Liver (tissue), 9 donors: ENCODE measurements around the gene KRTAP5-3. TPM values are rescaled to one million over a fixed set of nuclear protein-coding genes. Genes with fewer than 3 reads are reported as not detected.

ENCODE experiments used
- DNase-seq: peaks from one replicate; pipeline ENCODE4 v3.0.0-alpha.2; 2017; ENCODE audit warnings: low spot score
- H3K27ac ChIP-seq, 2 donors: one replicate each; pipeline ENCODE4 v1.7.0; 2013; ENCODE audit warnings: inconsistent platforms in 2 of 2, low read length in 2 of 2, control low read depth in 1 of 2, low read depth in 1 of 2, mild to moderate bottlenecking in 1 of 2
- H3K27me3 ChIP-seq, 4 donors: one replicate each; pipeline versions ENCODE4 v1.6.1 to v1.7.0; 2013; ENCODE audit warnings: low read length in 3 of 4, inconsistent platforms in 1 of 4, mild to moderate bottlenecking in 1 of 4, moderate library complexity in 1 of 4; ENCODE audit not compliant: control insufficient read depth in 4 of 4, insufficient read depth in 4 of 4
- H3K36me3 ChIP-seq, 4 donors: one replicate each; pipeline versions ENCODE4 v1.6.1 to v1.7.0; 2013; ENCODE audit warnings: low read length in 3 of 4, mild to moderate bottlenecking in 3 of 4, low read depth in 1 of 4, moderate library complexity in 1 of 4; ENCODE audit not compliant: control insufficient read depth in 4 of 4, insufficient read depth in 3 of 4
- H3K4me1 ChIP-seq, 4 donors: one replicate each; pipeline versions ENCODE4 v1.6.1 to v1.7.0; 2013; ENCODE audit warnings: low read length in 3 of 4, mild to moderate bottlenecking in 3 of 4, moderate library complexity in 1 of 4; ENCODE audit not compliant: control insufficient read depth in 4 of 4, insufficient read depth in 4 of 4
- H3K4me3 ChIP-seq, 3 donors: one replicate each; pipeline versions ENCODE4 v1.6.1 to v1.7.0; 2013; ENCODE audit warnings: low read length in 3 of 3, control low read depth in 1 of 3, low read depth in 1 of 3, mild to moderate bottlenecking in 1 of 3
- H3K9ac ChIP-seq, 2 donors: one replicate each; pipeline ENCODE4 v1.7.0; 2013; ENCODE audit warnings: low read length in 2 of 2, mild to moderate bottlenecking in 2 of 2, moderate library complexity in 2 of 2, control low read depth in 1 of 2, low read depth in 1 of 2
- H3K9me3 ChIP-seq, 4 donors: one replicate each; pipeline versions ENCODE4 v1.6.1 to v1.7.0; 2013; ENCODE audit warnings: low read length in 3 of 4; ENCODE audit not compliant: control insufficient read depth in 4 of 4
- EGR1 ChIP-seq, 2 donors: IDR thresholded peaks; 2 replicates each; pipeline ENCODE4 v1.6.1; 2016 to 2018; ENCODE audit warnings: antibody characterized with exemption in 2 of 2, low read depth in 2 of 2
- FOXA1 ChIP-seq: IDR thresholded peaks from 2 replicates; pipeline ENCODE4 v1.6.1; 2016; ENCODE audit warnings: antibody characterized with exemption
- FOXA2 ChIP-seq: IDR thresholded peaks from 2 replicates; pipeline ENCODE4 v1.6.1; 2016; ENCODE audit warnings: antibody characterized with exemption
- GABPA ChIP-seq, 2 donors: IDR thresholded peaks in 1 of 2; conservative IDR thresholded peaks in 1 of 2; 2 replicates each; pipeline ENCODE4 v1.6.1; 2016; ENCODE audit warnings: antibody characterized with exemption in 2 of 2, mild to moderate bottlenecking in 1 of 2, moderate library complexity in 1 of 2
- HNF4A ChIP-seq, 2 donors: conservative IDR thresholded peaks; 2 replicates each; pipeline ENCODE4 v1.6.1; 2016; ENCODE audit warnings: antibody characterized with exemption in 2 of 2, mild to moderate bottlenecking in 2 of 2
- HNF4G ChIP-seq: IDR thresholded peaks from 2 replicates; pipeline ENCODE4 v1.6.1; 2016; ENCODE audit warnings: antibody characterized with exemption
- JUND ChIP-seq, 2 donors: IDR thresholded peaks; 2 replicates each; pipeline ENCODE4 v1.6.1; 2016; ENCODE audit warnings: antibody characterized with exemption in 2 of 2
- NR2F2 ChIP-seq: IDR thresholded peaks from 2 replicates; pipeline ENCODE4 v1.6.1; 2016; ENCODE audit warnings: antibody characterized with exemption
- RAD21 ChIP-seq, 2 donors: IDR thresholded peaks; 2 replicates each; pipeline ENCODE4 v1.6.1; 2016; ENCODE audit warnings: antibody characterized with exemption in 2 of 2, mild to moderate bottlenecking in 2 of 2
- RXRA ChIP-seq, 2 donors: IDR thresholded peaks; 2 replicates each; pipeline ENCODE4 v1.6.1; 2017 to 2018; ENCODE audit warnings: antibody characterized with exemption in 2 of 2, mild to moderate bottlenecking in 1 of 2
- SP1 ChIP-seq: IDR thresholded peaks from 2 replicates; pipeline ENCODE4 v1.6.1; 2018; ENCODE audit warnings: antibody characterized with exemption, mild to moderate bottlenecking
- TAF1 ChIP-seq: conservative IDR thresholded peaks from 2 replicates; pipeline ENCODE4 v1.6.1; 2016; ENCODE audit warnings: antibody characterized with exemption, mild to moderate bottlenecking
- YY1 ChIP-seq: IDR thresholded peaks from 2 replicates; pipeline ENCODE4 v1.6.1; 2016; ENCODE audit warnings: antibody characterized with exemption, mild to moderate bottlenecking
- WGBS: extraction: QIAGEN DNeasy Blood & Tissue Kit; methylation state at CpG from one replicate; pipeline ENCODE4 v1.1.7; 2013; 5-methylcytosine and 5-hydroxymethylcytosine counted together
- polyA plus RNA-seq, 2 donors: library from polyadenylated mRNA; stranded (reverse) in 1 of 2; unstranded in 1 of 2; fragments of 200-250 nt in 1 of 2; fragments of >200 nt in 1 of 2; fragmentation: Nextera tagmentation in 1 of 2; extraction: Ambion mirVana in 1 of 2; gene quantifications; one replicate each; pipeline versions ENCODE4 v1.2.1 to v1.2.3, GENCODE V29; 2013 to 2015
- total RNA-seq, 2 donors: library from RNA; depleted of rRNA; stranded (reverse); fragments of >200 nt; gene quantifications; one replicate each; pipeline ENCODE4 v1.2.3, GENCODE V29; 2014
- TF ChIP-seq, protein P1 (sequence below): IDR thresholded peaks from 2 replicates; pipeline ENCODE4 v1.6.1; 2016; ENCODE audit warnings: antibody characterized with exemption, mild to moderate bottlenecking
- TF ChIP-seq, protein P2 (sequence below): IDR thresholded peaks from 2 replicates; pipeline ENCODE4 v1.6.1; 2016; ENCODE audit warnings: antibody characterized with exemption
- TF ChIP-seq, protein P3 (sequence below): fragments of 150-350 bp; IDR thresholded peaks from 2 replicates; pipeline ENCODE4 v1.5.1; 2017; ENCODE audit warnings: improper control_type of control experiment, low read depth, low read length; ENCODE audit not compliant: missing input control
- TF ChIP-seq, protein P4 (sequence below): IDR thresholded peaks from 2 replicates; pipeline ENCODE4 v1.6.1; 2016; ENCODE audit warnings: antibody characterized with exemption
- TF ChIP-seq, protein P5 (sequence below): IDR thresholded peaks from 2 replicates; pipeline ENCODE4 v1.6.1; 2016; ENCODE audit warnings: antibody characterized with exemption
- donor health status: healthy.
- donor health status: healthy.
- donor health status: healthy.
- donor health status: healthy.
- donor health status: healthy.

Gene KRTAP5-3, protein sequence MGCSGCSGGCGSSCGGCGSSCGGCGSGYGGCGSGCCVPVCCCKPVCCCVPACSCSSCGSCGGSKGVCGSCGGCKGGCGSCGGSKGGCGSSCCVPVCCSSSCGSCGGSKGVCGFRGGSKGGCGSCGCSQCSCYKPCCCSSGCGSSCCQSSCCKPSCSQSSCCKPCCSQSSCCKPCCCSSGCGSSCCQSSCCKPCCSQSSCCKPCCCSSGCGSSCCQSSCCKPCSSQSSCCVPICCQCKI
- total RNA-seq, result not detected
- not detected for polyA plus RNA-seq

DNA sequence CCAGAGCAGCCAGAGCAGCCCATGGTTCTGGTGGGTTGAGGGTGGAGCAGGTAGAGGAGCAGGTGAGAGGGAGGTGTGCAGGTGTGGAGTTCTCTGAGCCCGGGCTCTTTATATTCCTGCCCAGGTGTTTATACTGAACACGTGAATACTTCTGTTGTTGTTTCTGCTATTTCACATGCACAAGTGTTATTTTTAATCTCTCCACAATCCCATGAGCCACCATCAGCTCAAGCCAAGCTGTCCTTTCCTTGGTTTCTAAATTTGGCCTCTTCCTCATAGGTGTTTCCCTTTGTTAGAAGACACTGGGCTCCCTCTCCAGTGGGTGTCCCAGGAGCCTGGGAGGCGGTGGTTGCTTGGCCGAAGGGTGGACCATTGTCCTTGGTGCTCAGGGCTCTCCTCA is at the start of gene KRTAP5-3:
Gene KRTAP5-3 (minus strand): TSS at position 101 of the 400 bp plus-strand sequence. CDS start 78 bp downstream, at position 23.
- DNase-seq, result no peak
- Histone ChIP-seq H3K27ac (no peak within 1 kb of the TSS), H3K4me3 (no peak within 1 kb of the TSS), H3K36me3 (no peaks in the 10 kb centered on the region), H3K9ac (no peak within 1 kb of the TSS), H3K4me1 (no peaks in the 10 kb centered on the region), H3K9me3 (no peaks in the 10 kb centered on the region), H3K27me3 (peaks cover 0 to 4% (median 0%) of the 10 kb centered on the region in 4 donors)
- WGBS, result 77% methylated on average over 4 of the region's 4 CpGs
- no peak for TF ChIP-seq YY1
- TF ChIP-seq, protein P1, sequence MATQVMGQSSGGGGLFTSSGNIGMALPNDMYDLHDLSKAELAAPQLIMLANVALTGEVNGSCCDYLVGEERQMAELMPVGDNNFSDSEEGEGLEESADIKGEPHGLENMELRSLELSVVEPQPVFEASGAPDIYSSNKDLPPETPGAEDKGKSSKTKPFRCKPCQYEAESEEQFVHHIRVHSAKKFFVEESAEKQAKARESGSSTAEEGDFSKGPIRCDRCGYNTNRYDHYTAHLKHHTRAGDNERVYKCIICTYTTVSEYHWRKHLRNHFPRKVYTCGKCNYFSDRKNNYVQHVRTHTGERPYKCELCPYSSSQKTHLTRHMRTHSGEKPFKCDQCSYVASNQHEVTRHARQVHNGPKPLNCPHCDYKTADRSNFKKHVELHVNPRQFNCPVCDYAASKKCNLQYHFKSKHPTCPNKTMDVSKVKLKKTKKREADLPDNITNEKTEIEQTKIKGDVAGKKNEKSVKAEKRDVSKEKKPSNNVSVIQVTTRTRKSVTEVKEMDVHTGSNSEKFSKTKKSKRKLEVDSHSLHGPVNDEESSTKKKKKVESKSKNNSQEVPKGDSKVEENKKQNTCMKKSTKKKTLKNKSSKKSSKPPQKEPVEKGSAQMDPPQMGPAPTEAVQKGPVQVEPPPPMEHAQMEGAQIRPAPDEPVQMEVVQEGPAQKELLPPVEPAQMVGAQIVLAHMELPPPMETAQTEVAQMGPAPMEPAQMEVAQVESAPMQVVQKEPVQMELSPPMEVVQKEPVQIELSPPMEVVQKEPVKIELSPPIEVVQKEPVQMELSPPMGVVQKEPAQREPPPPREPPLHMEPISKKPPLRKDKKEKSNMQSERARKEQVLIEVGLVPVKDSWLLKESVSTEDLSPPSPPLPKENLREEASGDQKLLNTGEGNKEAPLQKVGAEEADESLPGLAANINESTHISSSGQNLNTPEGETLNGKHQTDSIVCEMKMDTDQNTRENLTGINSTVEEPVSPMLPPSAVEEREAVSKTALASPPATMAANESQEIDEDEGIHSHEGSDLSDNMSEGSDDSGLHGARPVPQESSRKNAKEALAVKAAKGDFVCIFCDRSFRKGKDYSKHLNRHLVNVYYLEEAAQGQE, result no peak
- no peak for TF ChIP-seq GABPA (IDR thresholded peaks at IDR 0.05 in 1 of 2, conservative IDR thresholded peaks at IDR 0.05 in 1 of 2)
- TF ChIP-seq TAF1, result no peak
- no peak for TF ChIP-seq SP1
- TF ChIP-seq HNF4G, result no peak
- no peak for TF ChIP-seq RXRA (IDR thresholded peaks at IDR 0.05)
- TF ChIP-seq, protein P2, sequence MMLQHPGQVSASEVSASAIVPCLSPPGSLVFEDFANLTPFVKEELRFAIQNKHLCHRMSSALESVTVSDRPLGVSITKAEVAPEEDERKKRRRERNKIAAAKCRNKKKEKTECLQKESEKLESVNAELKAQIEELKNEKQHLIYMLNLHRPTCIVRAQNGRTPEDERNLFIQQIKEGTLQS, result no peak
- TF ChIP-seq, protein P3, sequence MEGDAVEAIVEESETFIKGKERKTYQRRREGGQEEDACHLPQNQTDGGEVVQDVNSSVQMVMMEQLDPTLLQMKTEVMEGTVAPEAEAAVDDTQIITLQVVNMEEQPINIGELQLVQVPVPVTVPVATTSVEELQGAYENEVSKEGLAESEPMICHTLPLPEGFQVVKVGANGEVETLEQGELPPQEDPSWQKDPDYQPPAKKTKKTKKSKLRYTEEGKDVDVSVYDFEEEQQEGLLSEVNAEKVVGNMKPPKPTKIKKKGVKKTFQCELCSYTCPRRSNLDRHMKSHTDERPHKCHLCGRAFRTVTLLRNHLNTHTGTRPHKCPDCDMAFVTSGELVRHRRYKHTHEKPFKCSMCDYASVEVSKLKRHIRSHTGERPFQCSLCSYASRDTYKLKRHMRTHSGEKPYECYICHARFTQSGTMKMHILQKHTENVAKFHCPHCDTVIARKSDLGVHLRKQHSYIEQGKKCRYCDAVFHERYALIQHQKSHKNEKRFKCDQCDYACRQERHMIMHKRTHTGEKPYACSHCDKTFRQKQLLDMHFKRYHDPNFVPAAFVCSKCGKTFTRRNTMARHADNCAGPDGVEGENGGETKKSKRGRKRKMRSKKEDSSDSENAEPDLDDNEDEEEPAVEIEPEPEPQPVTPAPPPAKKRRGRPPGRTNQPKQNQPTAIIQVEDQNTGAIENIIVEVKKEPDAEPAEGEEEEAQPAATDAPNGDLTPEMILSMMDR, result no peak
- no peak for TF ChIP-seq RAD21 (IDR thresholded peaks at IDR 0.05)
- TF ChIP-seq, protein P4, sequence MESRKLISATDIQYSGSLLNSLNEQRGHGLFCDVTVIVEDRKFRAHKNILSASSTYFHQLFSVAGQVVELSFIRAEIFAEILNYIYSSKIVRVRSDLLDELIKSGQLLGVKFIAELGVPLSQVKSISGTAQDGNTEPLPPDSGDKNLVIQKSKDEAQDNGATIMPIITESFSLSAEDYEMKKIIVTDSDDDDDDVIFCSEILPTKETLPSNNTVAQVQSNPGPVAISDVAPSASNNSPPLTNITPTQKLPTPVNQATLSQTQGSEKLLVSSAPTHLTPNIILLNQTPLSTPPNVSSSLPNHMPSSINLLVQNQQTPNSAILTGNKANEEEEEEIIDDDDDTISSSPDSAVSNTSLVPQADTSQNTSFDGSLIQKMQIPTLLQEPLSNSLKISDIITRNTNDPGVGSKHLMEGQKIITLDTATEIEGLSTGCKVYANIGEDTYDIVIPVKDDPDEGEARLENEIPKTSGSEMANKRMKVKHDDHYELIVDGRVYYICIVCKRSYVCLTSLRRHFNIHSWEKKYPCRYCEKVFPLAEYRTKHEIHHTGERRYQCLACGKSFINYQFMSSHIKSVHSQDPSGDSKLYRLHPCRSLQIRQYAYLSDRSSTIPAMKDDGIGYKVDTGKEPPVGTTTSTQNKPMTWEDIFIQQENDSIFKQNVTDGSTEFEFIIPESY, result no peak
- no peak for TF ChIP-seq EGR1 (IDR thresholded peaks at IDR 0.05; ENCODE audit: low read depth in 2 of 2)
- no peak for TF ChIP-seq HNF4A (conservative IDR thresholded peaks at IDR 0.05)
- TF ChIP-seq FOXA1, result no peak
- TF ChIP-seq, protein P5, sequence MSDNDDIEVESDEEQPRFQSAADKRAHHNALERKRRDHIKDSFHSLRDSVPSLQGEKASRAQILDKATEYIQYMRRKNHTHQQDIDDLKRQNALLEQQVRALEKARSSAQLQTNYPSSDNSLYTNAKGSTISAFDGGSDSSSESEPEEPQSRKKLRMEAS, result no peak
- no peak for TF ChIP-seq JUND (IDR thresholded peaks at IDR 0.05)
- TF ChIP-seq NR2F2, result no peak
- no peak for TF ChIP-seq FOXA2
